Astrocyte of the cerebellum (primary cell): Measurements from ENCODE around the gene EYA2.

Experiments used
- DNase-seq: peaks from one replicate; pipeline ENCODE4 v3.0.0-alpha.2; 2011; ENCODE audit warnings: low read depth
- H3K4me3 ChIP-seq: 2 replicates; pipeline ENCODE4 v1.5.1; 2011; ENCODE audit warnings: mild to moderate bottlenecking, low read depth, low read length, moderate library complexity
- in situ Hi-C: cut with HindIII; loops from 2 replicates; pipeline ENCODE4 v1.10.0; 2017; ENCODE audit warnings: low sequenced_read_pairs
- TF ChIP-seq, protein P1 (sequence below): IDR thresholded peaks from 2 replicates; pipeline ENCODE4 v1.5.1; 2012; ENCODE audit warnings: low read length, low read depth, moderate library complexity, mild to moderate bottlenecking; ENCODE audit errors: missing control alignments

Gene EYA2

DNA sequence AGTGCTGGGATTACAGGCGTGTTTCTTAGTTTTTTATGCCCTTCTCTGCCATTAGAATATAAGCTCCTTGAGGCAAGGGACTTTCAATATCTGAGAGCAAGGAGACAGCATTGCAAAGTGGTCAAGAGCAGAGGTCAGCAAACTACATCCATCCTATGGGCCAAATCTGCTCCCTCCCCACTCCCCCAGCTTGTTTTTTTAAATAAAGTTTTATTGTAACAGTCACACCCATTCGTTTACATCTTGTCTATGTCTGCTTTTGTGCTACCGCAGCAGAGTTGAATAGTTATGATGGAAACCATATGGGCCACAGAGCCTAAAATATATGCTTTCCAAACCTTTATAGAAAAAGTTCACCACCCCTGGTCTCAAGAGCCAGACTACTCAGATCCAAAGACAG is 227.9 kb downstream of the EYA2 start:
- no peak for DNase-seq
- H3K4me3 ChIP-seq = no peak overlapping the region
- TF ChIP-seq, protein P1, sequence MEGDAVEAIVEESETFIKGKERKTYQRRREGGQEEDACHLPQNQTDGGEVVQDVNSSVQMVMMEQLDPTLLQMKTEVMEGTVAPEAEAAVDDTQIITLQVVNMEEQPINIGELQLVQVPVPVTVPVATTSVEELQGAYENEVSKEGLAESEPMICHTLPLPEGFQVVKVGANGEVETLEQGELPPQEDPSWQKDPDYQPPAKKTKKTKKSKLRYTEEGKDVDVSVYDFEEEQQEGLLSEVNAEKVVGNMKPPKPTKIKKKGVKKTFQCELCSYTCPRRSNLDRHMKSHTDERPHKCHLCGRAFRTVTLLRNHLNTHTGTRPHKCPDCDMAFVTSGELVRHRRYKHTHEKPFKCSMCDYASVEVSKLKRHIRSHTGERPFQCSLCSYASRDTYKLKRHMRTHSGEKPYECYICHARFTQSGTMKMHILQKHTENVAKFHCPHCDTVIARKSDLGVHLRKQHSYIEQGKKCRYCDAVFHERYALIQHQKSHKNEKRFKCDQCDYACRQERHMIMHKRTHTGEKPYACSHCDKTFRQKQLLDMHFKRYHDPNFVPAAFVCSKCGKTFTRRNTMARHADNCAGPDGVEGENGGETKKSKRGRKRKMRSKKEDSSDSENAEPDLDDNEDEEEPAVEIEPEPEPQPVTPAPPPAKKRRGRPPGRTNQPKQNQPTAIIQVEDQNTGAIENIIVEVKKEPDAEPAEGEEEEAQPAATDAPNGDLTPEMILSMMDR = no peak
- in situ Hi-C loops = no loop called here

GRCh38 chr20:47124181-47124717 is 229.6 kb downstream of the EYA2 start:
- in situ Hi-C loops = no loop called here
- H3K4me3 ChIP-seq = no peak overlapping the region
- no peak for DNase-seq
- TF ChIP-seq, protein P1 = no peak

GRCh38 chr20:47125508-47125757 is 230.8 kb downstream of the EYA2 start:
- TF ChIP-seq, protein P1 = no peak
- DNase-seq = no peak
- H3K4me3 ChIP-seq = no peak overlapping the region
- in situ Hi-C loops = loop anchor here (5.0 kb wide), 1 partner anchor 58 kb away; no protein-coding TSS in a partner anchor

DNA sequence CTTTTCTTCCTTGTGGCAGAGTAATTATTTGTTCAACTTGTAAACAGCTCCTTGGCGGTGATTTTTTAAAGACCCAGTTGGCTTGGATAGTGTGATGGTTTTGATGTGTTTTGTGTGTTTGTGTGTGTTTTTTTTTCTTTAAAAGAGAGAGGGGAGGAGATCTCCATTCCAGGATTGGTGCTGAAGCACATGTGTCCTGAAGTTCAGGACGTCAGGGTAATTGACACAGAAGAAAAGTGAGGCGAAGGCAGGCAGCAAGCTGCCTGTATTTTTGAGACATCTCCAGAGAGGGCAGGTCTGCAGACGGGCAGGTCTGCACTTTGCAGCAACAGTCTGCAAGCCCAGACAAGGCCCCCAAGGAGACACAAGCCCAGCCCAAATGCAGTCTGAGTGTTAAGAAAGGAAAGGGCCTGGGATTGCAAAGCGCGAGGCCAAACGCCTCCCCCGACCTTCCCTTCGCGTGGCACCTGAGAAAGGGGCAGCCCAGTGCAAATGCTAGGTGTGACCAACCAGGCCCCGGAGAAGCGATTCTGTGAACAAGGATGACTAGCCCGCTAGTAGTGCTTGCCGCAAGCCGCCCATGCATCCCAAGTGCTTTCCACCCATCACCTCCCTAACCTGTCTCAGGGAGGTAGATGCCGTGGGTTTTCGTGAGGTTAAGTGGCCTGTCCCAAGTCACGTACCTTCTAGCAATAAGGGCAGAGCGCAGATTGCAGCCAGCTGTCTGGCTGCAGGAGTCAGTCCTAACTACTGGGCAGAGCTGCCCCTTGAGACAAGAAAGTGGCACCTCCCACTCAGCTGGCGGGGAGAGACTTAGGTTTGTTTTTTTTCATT is 231.3 kb downstream of the EYA2 start:
- in situ Hi-C loops = loop anchor here (5.0 kb wide), 1 partner anchor 59 kb away; no protein-coding TSS in a partner anchor

DNA sequence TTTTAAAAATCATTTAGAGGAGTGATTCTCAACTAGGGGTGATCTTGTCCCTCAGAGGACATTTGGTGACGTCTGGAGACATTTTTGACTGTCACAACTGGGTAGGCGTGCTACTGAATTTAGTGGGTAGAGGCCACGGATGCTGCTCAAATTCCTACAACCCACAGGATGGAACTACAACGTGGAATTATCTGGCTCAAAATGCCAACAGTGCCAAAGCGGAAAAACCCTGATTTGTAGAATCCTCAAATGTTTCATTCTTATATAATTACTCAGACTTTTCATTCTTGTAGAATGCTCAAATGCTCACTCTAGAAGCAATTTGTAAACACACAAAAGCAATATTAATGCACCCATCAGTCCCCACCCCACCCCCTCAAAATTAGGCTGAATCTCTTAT is 232.1 kb downstream of the EYA2 start:
- DNase-seq = no peak
- no peak overlapping the region for H3K4me3 ChIP-seq
- in situ Hi-C loops = loop anchor here (5.0 kb wide), 1 partner anchor 59 kb away; no protein-coding TSS in a partner anchor
- TF ChIP-seq, protein P1 = no peak

More for the DNA sequence above, 231.3 kb downstream of the EYA2 start:
- TF ChIP-seq, protein P1 = no peak
- H3K4me3 ChIP-seq = no peak overlapping the region
- DNase-seq = no peak

GRCh38 chr20:47127546-47127945 is 232.9 kb downstream of the EYA2 start:
- DNase-seq = no peak
- TF ChIP-seq, protein P1 = no peak
- H3K4me3 ChIP-seq = no peak overlapping the region
- in situ Hi-C loops = loop anchor here (5.0 kb wide), 1 partner anchor 60 kb away; no protein-coding TSS in a partner anchor
